ENCODE measurements around the gene MACF1.

MACF1 gene

GRCh38 chr1:39236971-39237370 lies 32.5 kb downstream of the MACF1 start:
- Histone ChIP-seq H3K4me3 (IDR thresholded peaks at IDR 0.05; ENCODE audit: insufficient read depth, low read depth, low read length) (no peak overlapping the region), H3K27me3 (ENCODE audit: insufficient read depth, low read depth) (no peaks in the 10 kb centered on the region), H4K20me1 (ENCODE audit: insufficient read depth) (no peaks in the 10 kb centered on the region), H2AFZ (ENCODE audit: low read depth) (no peak overlapping the region), H3K4me2 (no peak overlapping the region), H3K9ac (no peak overlapping the region), H3K27ac (no peak overlapping the region), H3K79me2 (ENCODE audit: insufficient read depth, low read depth) (no peaks in the 10 kb centered on the region), H3K4me1 (ENCODE audit: low read depth, poor library complexity, severe bottlenecking) (no peaks in the 10 kb centered on the region), H3K36me3 (ENCODE audit: insufficient read depth) (no peaks in the 10 kb centered on the region)
- no peak for TF ChIP-seq CTCF (conservative IDR thresholded peaks at IDR 0.05; ENCODE audit: low read depth, low read length)

DNA sequence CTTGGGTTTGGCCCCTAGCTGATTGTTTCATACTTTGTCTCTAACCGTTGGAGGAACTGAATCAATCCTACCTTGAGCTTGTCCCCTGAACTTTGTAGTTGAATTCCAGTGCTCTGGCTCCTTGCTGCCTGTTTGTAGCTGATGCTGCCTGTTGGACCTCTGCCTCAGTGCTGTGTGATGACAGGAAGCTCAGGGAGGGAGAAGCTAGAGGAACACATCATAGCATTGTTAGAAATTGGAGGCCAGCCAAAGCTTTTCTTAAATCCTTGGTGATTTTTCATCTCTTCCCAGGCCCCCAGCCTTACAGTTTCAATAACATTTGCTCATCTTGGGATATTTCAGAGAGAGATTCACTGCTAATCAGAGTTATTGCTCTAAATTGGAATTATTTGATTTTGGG lies 34.0 kb downstream of the MACF1 start:
- Histone ChIP-seq H3K79me2 (ENCODE audit: insufficient read depth, low read depth) (no peaks in the 10 kb centered on the region), H3K27ac (no peak overlapping the region), H3K4me2 (no peak overlapping the region), H3K4me3 (IDR thresholded peaks at IDR 0.05; ENCODE audit: insufficient read depth, low read depth, low read length) (no peak overlapping the region), H3K4me1 (ENCODE audit: low read depth, poor library complexity, severe bottlenecking) (no peaks in the 10 kb centered on the region), H2AFZ (ENCODE audit: low read depth) (no peak overlapping the region), H3K36me3 (ENCODE audit: insufficient read depth) (no peaks in the 10 kb centered on the region), H3K27me3 (ENCODE audit: insufficient read depth, low read depth) (no peaks in the 10 kb centered on the region), H3K9ac (no peak overlapping the region), H4K20me1 (ENCODE audit: insufficient read depth) (no peaks in the 10 kb centered on the region)
- no peak for TF ChIP-seq CTCF (conservative IDR thresholded peaks at IDR 0.05; ENCODE audit: low read depth, low read length)

DNA sequence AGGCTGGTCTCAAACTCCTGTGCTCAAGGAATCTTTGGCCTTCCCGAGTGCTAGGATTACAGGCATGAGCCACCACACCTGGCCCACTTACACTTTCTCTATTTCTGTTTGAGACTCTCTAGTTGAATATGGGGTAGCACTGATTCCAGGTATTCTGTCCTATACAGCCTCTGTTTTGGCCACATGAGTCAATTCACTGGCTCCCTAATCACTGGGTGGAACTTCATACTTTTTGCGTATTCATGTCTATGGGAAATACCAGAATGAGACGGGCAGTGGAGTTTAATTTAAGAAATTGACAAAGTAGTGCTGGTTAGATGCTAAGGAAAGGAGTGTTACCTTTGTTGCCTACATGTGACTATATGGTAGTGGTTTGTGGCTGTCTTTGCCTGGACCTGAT lies 35.5 kb downstream of the MACF1 start:
- Histone ChIP-seq H3K4me1 (ENCODE audit: low read depth, poor library complexity, severe bottlenecking) (no peaks in the 10 kb centered on the region), H3K36me3 (ENCODE audit: insufficient read depth) (no peaks in the 10 kb centered on the region), H3K4me3 (IDR thresholded peaks at IDR 0.05; ENCODE audit: insufficient read depth, low read depth, low read length) (no peak overlapping the region), H3K27ac (no peak overlapping the region), H3K9ac (no peak overlapping the region), H3K4me2 (no peak overlapping the region), H3K27me3 (ENCODE audit: insufficient read depth, low read depth) (no peaks in the 10 kb centered on the region), H4K20me1 (ENCODE audit: insufficient read depth) (no peaks in the 10 kb centered on the region), H3K79me2 (ENCODE audit: insufficient read depth, low read depth) (no peaks in the 10 kb centered on the region), H2AFZ (ENCODE audit: low read depth) (no peak overlapping the region)
- TF ChIP-seq CTCF (conservative IDR thresholded peaks at IDR 0.05; ENCODE audit: low read depth, low read length): no peak

DNA sequence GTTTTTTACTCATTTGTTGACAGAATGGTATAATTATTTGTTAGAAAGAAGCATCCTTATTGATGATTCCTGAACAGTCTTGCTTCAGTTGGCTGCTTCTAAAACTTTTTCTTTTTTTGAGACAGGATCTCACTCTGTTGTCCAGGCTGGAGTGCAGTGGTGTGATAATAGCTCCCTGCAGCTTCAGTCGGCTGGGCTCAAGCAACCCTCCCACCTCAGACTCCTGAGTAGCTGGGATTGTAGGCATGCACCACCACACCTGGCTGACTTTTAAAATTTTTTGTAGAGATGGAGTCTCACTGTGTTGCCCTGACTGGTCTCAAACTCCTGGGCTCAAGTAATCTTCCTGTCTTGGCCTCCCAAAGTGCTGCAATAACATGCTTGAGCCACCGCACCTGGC lies 38.8 kb downstream of the MACF1 start:
- no peaks in the 10 kb centered on the region for H4K20me1 ChIP-seq (ENCODE audit: insufficient read depth)
- H3K4me3 ChIP-seq (IDR thresholded peaks at IDR 0.05; ENCODE audit: insufficient read depth, low read depth, low read length): no peak overlapping the region
- H3K36me3 ChIP-seq (ENCODE audit: insufficient read depth): no peaks in the 10 kb centered on the region
- no peak overlapping the region for H2AFZ ChIP-seq (ENCODE audit: low read depth)
- no peak overlapping the region for H3K9ac ChIP-seq
- TF ChIP-seq CTCF (conservative IDR thresholded peaks at IDR 0.05; ENCODE audit: low read depth, low read length): no peak
- H3K27ac ChIP-seq: no peak overlapping the region
- no peaks in the 10 kb centered on the region for H3K4me1 ChIP-seq (ENCODE audit: low read depth, poor library complexity, severe bottlenecking)
- no peaks in the 10 kb centered on the region for H3K79me2 ChIP-seq (ENCODE audit: insufficient read depth, low read depth)
- H3K27me3 ChIP-seq (ENCODE audit: insufficient read depth, low read depth): no peaks in the 10 kb centered on the region
- no peak overlapping the region for H3K4me2 ChIP-seq

Measured in KMS-11 (cell line).